Mesodermal cell (in vitro differentiated cells): ENCODE measurements around the gene PPP1R37. TPM values are rescaled to one million over a fixed set of nuclear protein-coding genes. Genes with fewer than 3 reads are reported as not detected.

Experiments used
- H3K27ac ChIP-seq: 2 replicates; pipeline ENCODE4 v1.7.0; 2013; ENCODE audit warnings: mild to moderate bottlenecking, low read depth, low read length, moderate library complexity; ENCODE audit not compliant: severe bottlenecking
- H3K36me3 ChIP-seq: 2 replicates; pipeline ENCODE4 v1.7.1; 2013; ENCODE audit warnings: mild to moderate bottlenecking, low read length, moderate library complexity; ENCODE audit not compliant: control insufficient read depth, insufficient read depth
- H3K4me1 ChIP-seq: one replicate; pipeline ENCODE4 v1.7.1; 2013; ENCODE audit warnings: mild to moderate bottlenecking, low read length; ENCODE audit not compliant: insufficient read depth, control insufficient read depth, poor library complexity, severe bottlenecking
- H3K4me3 ChIP-seq: 2 replicates; pipeline ENCODE4 v1.7.0; 2013; ENCODE audit warnings: low read length, control low read depth, mild to moderate bottlenecking; ENCODE audit not compliant: insufficient read depth, poor library complexity, severe bottlenecking; ENCODE audit errors: extremely low read depth
- H3K9me3 ChIP-seq: 2 replicates; pipeline ENCODE4 v1.7.1; 2013; ENCODE audit warnings: mild to moderate bottlenecking, low read length, moderate library complexity; ENCODE audit not compliant: control insufficient read depth
- WGBS, 2 experiments: methylation state at CpG; one replicate each; pipeline ENCODE4 v1.1.5; 2013; ENCODE audit warnings: missing lambda C conversion rate in 2 of 2; ENCODE audit not compliant: insufficient coverage in 2 of 2; 5-methylcytosine and 5-hydroxymethylcytosine counted together
- polyA plus RNA-seq, 2 experiments: library from polyadenylated mRNA; stranded (reverse); fragments of 50-300 nt; gene quantifications; one replicate each; pipeline ENCODE4 v1.2.3, GENCODE V29; 2013

Gene PPP1R37
- polyA plus RNA-seq (2013, experiment 1 of 2) = 22.5 TPM
- polyA plus RNA-seq (2013, experiment 2 of 2) = 17.7 TPM

- 0% methylated on average over 75 to 103 of the region's 103 CpGs for WGBS, 2 experiments
- no peaks in the 10 kb centered on the region for H3K9me3 ChIP-seq
- H3K4me3 ChIP-seq = peak within 1 kb of the TSS; percentile 95
- peaks cover 41% of the 10 kb centered on the region for H3K36me3 ChIP-seq
- peaks cover 9% of the 10 kb centered on the region for H3K4me1 ChIP-seq
- H3K27ac ChIP-seq = peak within 1 kb of the TSS; percentile 90
These were observed at the start of gene PPP1R37 for GRCh38 chr19:45092747-45093678. Gene PPP1R37 (plus strand): TSS chr19:45093179. CDS start chr19:45093326, 147 bp downstream.

- WGBS, 2 experiments = 95% methylated on average over 9 to 14 of the region's 14 CpGs
- Histone ChIP-seq H3K9me3 (no peaks in the 10 kb centered on the region), H3K36me3 (peaks cover 79% of the 10 kb centered on the region), H3K4me3 (no peak overlapping the region), H3K4me1 (no peaks in the 10 kb centered on the region), H3K27ac (peak overlapping the region; percentile 29)
These were observed 47.2 kb upstream of the PPP1R37 start for GRCh38 chr19:45045671-45046353.

GRCh38 chr19:45046355-45046754 lies 46.6 kb upstream of the PPP1R37 start:
- Histone ChIP-seq H3K4me1 (no peaks in the 10 kb centered on the region), H3K36me3 (peaks cover 75% of the 10 kb centered on the region), H3K9me3 (no peaks in the 10 kb centered on the region), H3K27ac (no peak overlapping the region), H3K4me3 (no peak overlapping the region)
- WGBS, 2 experiments = 98 to 99% methylated on average over 6 to 7 of the region's 7 CpGs

- no peaks in the 10 kb centered on the region for H3K9me3 ChIP-seq
- H3K36me3 ChIP-seq = peaks cover 70% of the 10 kb centered on the region
- H3K4me1 ChIP-seq = no peaks in the 10 kb centered on the region
- H3K4me3 ChIP-seq = no peak overlapping the region
- WGBS, 2 experiments = 82 to 89% methylated on average over 3 to 4 of the region's 7 CpGs
- no peak overlapping the region for H3K27ac ChIP-seq
These were observed 45.7 kb upstream of the PPP1R37 start for GRCh38 chr19:45047188-45047797.

GRCh38 chr19:45049073-45049736 lies 43.8 kb upstream of the PPP1R37 start:
- Histone ChIP-seq H3K27ac (no peak overlapping the region), H3K9me3 (no peaks in the 10 kb centered on the region), H3K4me1 (no peaks in the 10 kb centered on the region), H3K36me3 (peaks cover 69% of the 10 kb centered on the region), H3K4me3 (no peak overlapping the region)
- WGBS, 2 experiments = 97 to 98% methylated on average over 7 to 8 of the region's 8 CpGs

GRCh38 chr19:45050036-45050435 lies 42.9 kb upstream of the PPP1R37 start:
- H3K27ac ChIP-seq = no peak overlapping the region
- H3K4me1 ChIP-seq = no peaks in the 10 kb centered on the region
- H3K36me3 ChIP-seq = peaks cover 69% of the 10 kb centered on the region
- 91 to 98% methylated on average over 5 of the region's 6 CpGs for WGBS, 2 experiments
- H3K4me3 ChIP-seq = no peak overlapping the region
- H3K9me3 ChIP-seq = no peaks in the 10 kb centered on the region

GRCh38 chr19:45051929-45052579 lies 40.9 kb upstream of the PPP1R37 start:
- no peaks in the 10 kb centered on the region for H3K9me3 ChIP-seq
- H3K36me3 ChIP-seq = peaks cover 66% of the 10 kb centered on the region
- no peaks in the 10 kb centered on the region for H3K4me1 ChIP-seq
- H3K4me3 ChIP-seq = no peak overlapping the region
- H3K27ac ChIP-seq = no peak overlapping the region
- 94 to 95% methylated on average over 8 to 9 of the region's 9 CpGs for WGBS, 2 experiments

- H3K9me3 ChIP-seq = no peaks in the 10 kb centered on the region
- H3K4me1 ChIP-seq = peaks cover 2% of the 10 kb centered on the region
- no peak overlapping the region for H3K4me3 ChIP-seq
- no peak overlapping the region for H3K27ac ChIP-seq
- H3K36me3 ChIP-seq = peaks cover 83% of the 10 kb centered on the region
- WGBS, 2 experiments = 93 to 94% methylated on average over 8 of the region's 8 CpGs
These were observed 36.1 kb upstream of the PPP1R37 start for GRCh38 chr19:45056831-45057230.

- peaks cover 84% of the 10 kb centered on the region for H3K36me3 ChIP-seq
- 91 to 93% methylated on average over 5 to 8 of the region's 9 CpGs for whole genome bisulfite sequencing, 2 experiments
These were observed 35.5 kb upstream of the PPP1R37 start for GRCh38 chr19:45057444-45057843.

More at GRCh38 chr19:45057444-45057843, 35.5 kb upstream of the PPP1R37 start:
- Histone ChIP-seq H3K4me1 (peaks cover 2% of the 10 kb centered on the region), H3K9me3 (no peaks in the 10 kb centered on the region), H3K4me3 (no peak overlapping the region), H3K27ac (no peak overlapping the region)
